ENCODE data around the gene USH2A.

DNA sequence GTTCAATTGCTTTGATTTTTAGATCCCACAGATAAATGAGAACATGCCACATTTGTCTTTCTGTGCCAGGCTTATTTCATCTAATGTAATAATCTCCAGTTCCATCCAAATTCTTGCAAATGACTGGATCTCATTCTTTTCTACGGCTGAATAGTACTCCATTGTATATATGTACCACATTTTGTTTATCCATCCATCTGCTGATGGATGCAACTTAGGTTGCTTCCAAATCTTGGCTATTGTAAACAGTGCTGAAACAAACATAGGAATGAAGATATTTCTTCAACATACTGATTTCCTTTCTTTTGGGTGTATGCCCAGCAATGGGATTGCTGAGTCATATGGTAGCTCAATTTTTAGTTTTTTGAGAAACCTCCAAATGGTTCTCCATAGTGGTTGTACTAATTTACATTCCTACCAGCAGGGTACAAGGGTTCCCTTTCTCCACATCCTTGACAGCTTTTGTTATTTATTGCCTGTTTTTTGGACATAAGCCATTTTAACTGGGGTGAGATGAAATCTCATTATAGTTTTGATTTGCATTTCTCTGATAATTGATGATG lies 511.8 kb downstream of the USH2A start:
- TF ChIP-seq POLR2AphosphoS5 (IDR thresholded peaks at IDR 0.05; ENCODE audit: low read depth, low read length): no peak
- no peak for TF ChIP-seq POLR2A (IDR thresholded peaks at IDR 0.05; ENCODE audit: low read depth, low read length)
- TF ChIP-seq TAF1 (IDR thresholded peaks at IDR 0.05; ENCODE audit: borderline replicate concordance, low read depth, low read length): no peak
